ENCODE data around the gene FBXL3.

- TF ChIP-seq POLR2A (IDR thresholded peaks at IDR 0.05; ENCODE audit: extremely low read depth, insufficient read length) (no peak), CTCF (IDR thresholded peaks at IDR 0.05; ENCODE audit: low read depth, low read length) (no peak)
These were observed 1.2 kb upstream of the FBXL3 start for GRCh38 chr13:77028202-77028601.

Measured in NB4 (cell line).